Spleen (tissue), 11 donors: ENCODE data around the gene AP3B1. TPM values are rescaled to one million over a fixed set of nuclear protein-coding genes. Genes with fewer than 3 reads are reported as not detected.

Experiments
- DNase-seq: peaks from one replicate; pipeline ENCODE4 v3.0.0-alpha.2; 2020
- H3K27ac ChIP-seq, 8 donors: fragments of 200-600 bp; sonication (generic) in 7 of 8; 1 replicate in 4 of 8; 2 replicates in 4 of 8; pipeline versions ENCODE4 v1.5.0 to v1.8.0; 2016 to 2021; ENCODE audit warnings: inconsistent platforms in 4 of 8, mild to moderate bottlenecking in 4 of 8, moderate library complexity in 1 of 8
- H3K27me3 ChIP-seq, 7 donors: fragments of 200-600 bp; sonication (generic) in 6 of 7; replicated peaks in 1 of 7; 1 replicate in 4 of 7; 2 replicates in 3 of 7; pipeline versions ENCODE4 v1.5.0 to v1.8.0; 2016 to 2021; ENCODE audit warnings: inconsistent platforms in 3 of 7, mild to moderate bottlenecking in 1 of 7
- H3K36me3 ChIP-seq, 6 donors: fragments of 200-600 bp; sonication (generic) in 5 of 6; 1 replicate in 4 of 6; 2 replicates in 2 of 6; pipeline versions ENCODE4 v1.5.0 to v1.8.0; 2016 to 2021; ENCODE audit warnings: inconsistent platforms in 2 of 6
- H3K4me1 ChIP-seq, 6 donors: fragments of 200-600 bp; sonication (generic) in 5 of 6; 1 replicate in 3 of 6; 2 replicates in 3 of 6; pipeline versions ENCODE4 v1.5.0 to v1.8.0; 2016 to 2021; ENCODE audit warnings: inconsistent platforms in 3 of 6
- H3K4me3 ChIP-seq, 8 donors: fragments of 200-600 bp; sonication (generic) in 7 of 8; 1 replicate in 4 of 8; 2 replicates in 4 of 8; pipeline versions ENCODE4 v1.5.0 to v1.8.0; 2016 to 2021; ENCODE audit warnings: inconsistent platforms in 4 of 8, mild to moderate bottlenecking in 4 of 8, moderate library complexity in 2 of 8
- H3K9me3 ChIP-seq, 8 donors: fragments of 200-600 bp; sonication (generic) in 7 of 8; 1 replicate in 4 of 8; 2 replicates in 4 of 8; pipeline versions ENCODE4 v1.5.0 to v1.8.0; 2016 to 2021; ENCODE audit warnings: inconsistent platforms in 4 of 8
- POLR2A ChIP-seq, 3 donors: fragments of 450-650 bp; IDR thresholded peaks; one replicate each; pipeline ENCODE4 v1.5.1; 2017; ENCODE audit warnings: antibody characterized with exemption in 3 of 3, mild to moderate bottlenecking in 1 of 3
- POLR2AphosphoS5 ChIP-seq, 3 donors: sonication (generic); formaldehyde crosslinking; IDR thresholded peaks; one replicate each; pipeline ENCODE4 v1.5.1; 2017; ENCODE audit warnings: antibody characterized with exemption in 3 of 3
- WGBS, 5 donors: extraction: QIAGEN DNeasy Blood & Tissue Kit in 3 of 5; methylation state at CpG; one replicate each; pipeline versions ENCODE4 v1.1.5 to v1.1.7; 2013 to 2018; 5-methylcytosine and 5-hydroxymethylcytosine counted together
- intact Hi-C: fragments of 100-400 bp; cut with DNase I; formaldehyde crosslinking; loops from one replicate; pipeline ENCODE4 v1.15.0; 2023; ENCODE audit warnings: low total_unique reads
- polyA plus RNA-seq, 3 donors: library from polyadenylated mRNA; stranded (reverse); fragments of 200-250 nt; gene quantifications; one replicate each; pipeline ENCODE4 v1.2.1, GENCODE V29; 2013
- small RNA-seq, 4 donors: library from RNA; depleted of rRNA; stranded (forward); fragments of <200 nt; gene quantifications; one replicate each; pipeline ENCODE3, GENCODE V24; 2016
- total RNA-seq, 7 donors: library from RNA; depleted of rRNA in 3 of 7; stranded (reverse); fragments of >200 nt in 3 of 7; fragmentation: NEBNext Ultra II Directional in 4 of 7; extraction: Animal tissue kit (Norgen Biotek cat#: 25700) in 4 of 7; gene quantifications; one replicate each; pipeline versions ENCODE4 v1.1.0 to v1.2.1, GENCODE V29; 2016 to 2021
- TF ChIP-seq, protein P1 (sequence below), 11 experiments: fragments of 200-600 bp in 7 of 11; fragments of 450-650 bp in 4 of 11; sonication (generic) in 4 of 11; IDR thresholded peaks in 8 of 11; conservative IDR thresholded peaks in 3 of 11; 1 replicate in 7 of 11; 2 replicates in 4 of 11; pipeline versions ENCODE4 v1.4.0 to v1.8.0; 2016 to 2021; ENCODE audit warnings: antibody characterized with exemption in 11 of 11, inconsistent platforms in 4 of 11, mild to moderate bottlenecking in 1 of 11
- donor health status: healthy with polysubstance abuse.
- donor health status: DM: no; HTN: no; CAD: no; lungs with moderate emphysema.
- donor health status: DM: no; HTN: no; CAD: no.
- donor health status: Bipolar disorder and iron deficiency.
- donor health status: healthy.
- donor health status: DM: no; HTN: no; CAD: no.
- donor health status: DM: yes; HTN: yes; CAD: no.

The AP3B1 gene
- total and polyA plus RNA-seq, 10 donors: 27.9 to 76.2 (median 48.2) TPM

- no peak for DNase-seq
- Histone ChIP-seq H3K9me3 (no peaks in the 10 kb centered on the region), H3K4me3 (no peak overlapping the region), H3K27ac (no peak overlapping the region), H3K27me3 (peaks cover 0 to 19% (median 14%) of the 10 kb centered on the region in 7 donors), H3K36me3 (no peaks in the 10 kb centered on the region), H3K4me1 (peaks cover 0 to 11% (median 9%) of the 10 kb centered on the region in 6 donors)
- intact Hi-C loops: no loop called here
- TF ChIP-seq POLR2AphosphoS5 (IDR thresholded peaks at IDR 0.05) (no peak), POLR2A (IDR thresholded peaks at IDR 0.05) (no peak)
- TF ChIP-seq, protein P1, sequence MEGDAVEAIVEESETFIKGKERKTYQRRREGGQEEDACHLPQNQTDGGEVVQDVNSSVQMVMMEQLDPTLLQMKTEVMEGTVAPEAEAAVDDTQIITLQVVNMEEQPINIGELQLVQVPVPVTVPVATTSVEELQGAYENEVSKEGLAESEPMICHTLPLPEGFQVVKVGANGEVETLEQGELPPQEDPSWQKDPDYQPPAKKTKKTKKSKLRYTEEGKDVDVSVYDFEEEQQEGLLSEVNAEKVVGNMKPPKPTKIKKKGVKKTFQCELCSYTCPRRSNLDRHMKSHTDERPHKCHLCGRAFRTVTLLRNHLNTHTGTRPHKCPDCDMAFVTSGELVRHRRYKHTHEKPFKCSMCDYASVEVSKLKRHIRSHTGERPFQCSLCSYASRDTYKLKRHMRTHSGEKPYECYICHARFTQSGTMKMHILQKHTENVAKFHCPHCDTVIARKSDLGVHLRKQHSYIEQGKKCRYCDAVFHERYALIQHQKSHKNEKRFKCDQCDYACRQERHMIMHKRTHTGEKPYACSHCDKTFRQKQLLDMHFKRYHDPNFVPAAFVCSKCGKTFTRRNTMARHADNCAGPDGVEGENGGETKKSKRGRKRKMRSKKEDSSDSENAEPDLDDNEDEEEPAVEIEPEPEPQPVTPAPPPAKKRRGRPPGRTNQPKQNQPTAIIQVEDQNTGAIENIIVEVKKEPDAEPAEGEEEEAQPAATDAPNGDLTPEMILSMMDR (IDR thresholded peaks at IDR 0.05 in 8 of 11, conservative IDR thresholded peaks at IDR 0.05 in 3 of 11): no peak
- WGBS, 5 donors: 75 to 86% (median 78%) methylated on average over 2 of the region's 2 CpGs
These were observed 341.1 kb downstream of the AP3B1 start for GRCh38 chr5:77953374-77953773.

DNA sequence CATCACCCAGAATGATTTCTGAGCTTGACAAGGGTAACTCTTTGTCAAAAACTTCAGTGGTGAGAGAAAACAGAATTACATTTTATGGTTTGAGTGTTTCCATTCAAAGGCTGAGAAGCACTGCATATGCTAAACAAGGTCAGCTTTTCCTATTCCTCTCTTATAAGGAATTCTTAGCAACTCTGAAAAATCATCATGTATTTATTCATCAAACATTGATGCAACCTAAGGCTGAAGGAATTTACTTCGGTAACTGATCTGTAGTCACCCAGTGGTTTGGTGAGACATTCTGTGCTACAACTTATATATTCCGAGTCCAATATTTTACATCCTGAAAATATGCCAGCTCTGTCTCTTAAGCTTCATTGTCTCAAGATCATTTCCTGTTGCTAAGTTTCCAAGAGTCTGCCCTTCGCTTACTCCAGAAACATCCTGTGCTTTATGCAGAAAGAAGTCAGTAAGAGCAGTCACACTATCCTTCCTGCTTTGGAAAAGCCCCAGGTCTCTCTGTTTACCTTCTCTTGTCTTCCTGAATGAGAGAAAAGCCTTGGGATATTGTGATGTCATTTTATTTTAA, 341.8 kb downstream of the AP3B1 start:
- 60 to 80% (median 69%) methylated on average over 3 of the region's 3 CpGs for WGBS, 5 donors
- intact Hi-C loops: no loop called here
- Histone ChIP-seq H3K4me3 (no peak overlapping the region), H3K27me3 (peaks cover 0 to 12% (median 8%) of the 10 kb centered on the region in 7 donors), H3K27ac (no peak overlapping the region), H3K36me3 (no peaks in the 10 kb centered on the region), H3K4me1 (peaks cover 0 to 4% (median 3%) of the 10 kb centered on the region in 6 donors), H3K9me3 (no peaks in the 10 kb centered on the region)
- no peak for TF ChIP-seq POLR2AphosphoS5 (IDR thresholded peaks at IDR 0.05)
- TF ChIP-seq, protein P1 (IDR thresholded peaks at IDR 0.05 in 8 of 11, conservative IDR thresholded peaks at IDR 0.05 in 3 of 11): no peak
- TF ChIP-seq POLR2A (IDR thresholded peaks at IDR 0.05): no peak
- no peak for DNase-seq

Small RNAs within 50 kb of the gene (small RNA-seq; reads per million reads assigned to genes)
- 0 reads per million in 4 donors for gene RF00019
- 0 reads per million in 4 donors for gene RNU6-183P

Other genes starting within 250 kb of the AP3B1 start
- 10 to 100 TPM; 20.1 to 28.2 (median 23.6) TPM for gene SCAMP1, start 65.9 kb upstream of the AP3B1 start, total RNA-seq
- gene SCAMP1, start 65.9 kb upstream of the AP3B1 start, polyA plus RNA-seq: 1 to 10 TPM; 3.7 to 5.8 (median 5.2) TPM